Measurements from ENCODE around the gene KCNQ1.

- TF ChIP-seq EP300 (IDR thresholded peaks at IDR 0.05; ENCODE audit: low read depth) (no peak), POLR2A (IDR thresholded peaks at IDR 0.05) (no peak), CTCF (IDR thresholded peaks at IDR 0.05) (no peak)
Measured at GRCh38 chr11:2432171-2432621, 12.6 kb upstream of the KCNQ1 start.
